ENCODE data around the gene MMP25. TPM values are rescaled to one million over a fixed set of nuclear protein-coding genes. Genes with fewer than 3 reads are reported as not detected.

MMP25 gene
- total and polyA plus RNA-seq, 2 experiments from 2014 or later = 6.3 TPM; not detected in 1

GRCh38 chr16:3025032-3026002 is 21.0 kb upstream of the MMP25 start:
- no peaks in the 10 kb centered on the region for H3K9me2 ChIP-seq (replicated peaks; ENCODE audit: insufficient read depth)
- no peaks in the 10 kb centered on the region for H3K27me3 ChIP-seq
- peaks cover 5% of the 10 kb centered on the region for H4K20me1 ChIP-seq (ENCODE audit: insufficient read depth, poor library complexity, severe bottlenecking)
- whole genome bisulfite sequencing (ENCODE audit: low lambda C conversion rate, missing lambda C conversion rate) = 96% methylated on average over 18 of the region's 18 CpGs
- peaks cover 15% of the 10 kb centered on the region for H3K79me2 ChIP-seq
- TF ChIP-seq EZH2 (IDR thresholded peaks at IDR 0.05; ENCODE audit: borderline replicate concordance) = no peak
- TF ChIP-seq CTCF (IDR thresholded peaks at IDR 0.05; ENCODE audit: poor library complexity) = no peak
- no peak for TF ChIP-seq EZH2phosphoT487 (IDR thresholded peaks at IDR 0.05; ENCODE audit: low read depth, severe bottlenecking, unreplicated experiment)
- no peak overlapping the region for H3K27ac ChIP-seq
- H3K4me3 ChIP-seq = no peak overlapping the region
- peaks cover 28% of the 10 kb centered on the region for H3K4me1 ChIP-seq (ENCODE audit: insufficient read depth)
- peak overlapping the region; percentile 99 for H3K4me2 ChIP-seq
- DNase-seq (ENCODE audit: low spot score) = peak; percentile 23
- no peak overlapping the region for H2AFZ ChIP-seq
- H3K9me3 ChIP-seq (ENCODE audit: low read depth) = no peaks in the 10 kb centered on the region
- no peaks in the 10 kb centered on the region for H3K36me3 ChIP-seq (replicated peaks; ENCODE audit: insufficient read depth, low read depth)

- H3K27ac ChIP-seq = no peak overlapping the region
- no peaks in the 10 kb centered on the region for H3K27me3 ChIP-seq
- no peak overlapping the region for H3K4me2 ChIP-seq
- H4K20me1 ChIP-seq (ENCODE audit: insufficient read depth, poor library complexity, severe bottlenecking) = peaks cover 5% of the 10 kb centered on the region
- H3K4me3 ChIP-seq = no peak overlapping the region
- H3K9me3 ChIP-seq (ENCODE audit: low read depth) = no peaks in the 10 kb centered on the region
- no peak overlapping the region for H2AFZ ChIP-seq
- TF ChIP-seq CTCF (IDR thresholded peaks at IDR 0.05; ENCODE audit: poor library complexity) (no peak), EZH2 (IDR thresholded peaks at IDR 0.05; ENCODE audit: borderline replicate concordance) (no peak), EZH2phosphoT487 (IDR thresholded peaks at IDR 0.05; ENCODE audit: low read depth, severe bottlenecking, unreplicated experiment) (no peak)
- H3K79me2 ChIP-seq = peaks cover 15% of the 10 kb centered on the region
- DNase-seq (ENCODE audit: low spot score) = peak; percentile 11
- 95% methylated on average over 8 of the region's 8 CpGs for WGBS (ENCODE audit: low lambda C conversion rate, missing lambda C conversion rate)
- H3K9me2 ChIP-seq (replicated peaks; ENCODE audit: insufficient read depth) = no peaks in the 10 kb centered on the region
- H3K4me1 ChIP-seq (ENCODE audit: insufficient read depth) = peaks cover 28% of the 10 kb centered on the region
- H3K36me3 ChIP-seq (replicated peaks; ENCODE audit: insufficient read depth, low read depth) = no peaks in the 10 kb centered on the region
These were observed 20.4 kb upstream of the MMP25 start for GRCh38 chr16:3026003-3026378.

GRCh38 chr16:3026609-3027488 is 19.5 kb upstream of the MMP25 start:
- DNase-seq (ENCODE audit: low spot score) = peak; percentile 8
- no peak for TF ChIP-seq CTCF (IDR thresholded peaks at IDR 0.05; ENCODE audit: poor library complexity)
- no peak for TF ChIP-seq EZH2 (IDR thresholded peaks at IDR 0.05; ENCODE audit: borderline replicate concordance)
- TF ChIP-seq EZH2phosphoT487 (IDR thresholded peaks at IDR 0.05; ENCODE audit: low read depth, severe bottlenecking, unreplicated experiment) = no peak
- Histone ChIP-seq H3K27ac (no peak overlapping the region), H3K36me3 (replicated peaks; ENCODE audit: insufficient read depth, low read depth) (no peaks in the 10 kb centered on the region), H3K79me2 (peaks cover 15% of the 10 kb centered on the region), H3K4me1 (ENCODE audit: insufficient read depth) (peaks cover 23% of the 10 kb centered on the region), H3K9me2 (replicated peaks; ENCODE audit: insufficient read depth) (no peaks in the 10 kb centered on the region), H2AFZ (no peak overlapping the region), H3K4me3 (no peak overlapping the region), H3K4me2 (no peak overlapping the region), H4K20me1 (ENCODE audit: insufficient read depth, poor library complexity, severe bottlenecking) (peaks cover 5% of the 10 kb centered on the region), H3K27me3 (no peaks in the 10 kb centered on the region), H3K9me3 (ENCODE audit: low read depth) (no peaks in the 10 kb centered on the region)
- WGBS (ENCODE audit: low lambda C conversion rate, missing lambda C conversion rate) = 97% methylated on average over 24 of the region's 24 CpGs

All from hepatocyte (in vitro differentiated cells).